ENCODE measurements around the gene WNT5B.
"Not testable (repeated sequence)": the region's sequence is repeated elsewhere in the genome, so short reads cannot be mapped to it uniquely, and the experiment has no call there.

WNT5B gene

GRCh38 chr12:1602706-1603105, 26.3 kb upstream of the WNT5B start:
- DNase-seq, result not testable (repeated sequence)

- no peak for DNase-seq
Observed at GRCh38 chr12:1603269-1603993, 25.6 kb upstream of the WNT5B start.

- DNase-seq, result no peak
Observed at GRCh38 chr12:1604464-1604863, 24.6 kb upstream of the WNT5B start.

GRCh38 chr12:1605129-1606020, 23.7 kb upstream of the WNT5B start:
- no peak for DNase-seq

GRCh38 chr12:1606021-1606622, 22.9 kb upstream of the WNT5B start:
- DNase-seq, result no peak

- DNase-seq, result no peak
Observed at GRCh38 chr12:1607940-1608712, 20.9 kb upstream of the WNT5B start.

GRCh38 chr12:1608713-1609119, 20.3 kb upstream of the WNT5B start:
- no peak for DNase-seq

- no peak for DNase-seq
Observed at GRCh38 chr12:1610072-1610643, 18.9 kb upstream of the WNT5B start.

GRCh38 chr12:1611803-1612572, 17.0 kb upstream of the WNT5B start:
- DNase-seq, result no peak

GRCh38 chr12:1613860-1614259, 15.2 kb upstream of the WNT5B start:
- no peak for DNase-seq

- DNase-seq, result no peak
Observed at GRCh38 chr12:1614360-1614759, 14.7 kb upstream of the WNT5B start.

- no peak for DNase-seq
Observed at GRCh38 chr12:1616233-1617066, 12.6 kb upstream of the WNT5B start.

GRCh38 chr12:1618489-1618888, 10.5 kb upstream of the WNT5B start:
- DNase-seq, result no peak

- no peak for DNase-seq
Observed at GRCh38 chr12:1619159-1619558, 9.9 kb upstream of the WNT5B start.

GRCh38 chr12:1619587-1619986, 9.4 kb upstream of the WNT5B start:
- DNase-seq, result no peak

- DNase-seq, result no peak
Observed at GRCh38 chr12:1620092-1620491, 8.9 kb upstream of the WNT5B start.

- DNase-seq, result no peak
Observed at GRCh38 chr12:1622406-1622805, 6.6 kb upstream of the WNT5B start.

GRCh38 chr12:1629338-1630132, 504 bp downstream of the WNT5B start:
- DNase-seq, result no peak

- DNase-seq, result no peak
Observed at GRCh38 chr12:1630133-1630826, 1.2 kb downstream of the WNT5B start.
